Measurements from ENCODE around the gene ABHD15. TPM values are rescaled to one million over a fixed set of nuclear protein-coding genes. Genes with fewer than 3 reads are reported as not detected.

Gene ABHD15
- total RNA-seq, 4 donors from 2014 or later, result 19.0 to 41.2 (median 32.2) TPM

- H3K4me3 ChIP-seq, result no peak overlapping the region
- peak; percentile 50 to 91 (median 86) for DNase-seq
- H3K27ac ChIP-seq, result peak overlapping the region in 2 of 4 donors; percentile 64 to 82
- TF ChIP-seq POLR2A (IDR thresholded peaks at IDR 0.05) (no peak), CTCF (IDR thresholded peaks at IDR 0.05) (peak in 3 of 6 experiments; percentile 27 to 48 (median 42))
- no peaks in the 10 kb centered on the region for H3K9me3 ChIP-seq
- peaks cover 0 to 35% (median 11%) of the 10 kb centered on the region in 4 donors for H3K4me1 ChIP-seq
- H3K27me3 ChIP-seq, result no peaks in the 10 kb centered on the region
- peaks cover 0 to 53% (median 0%) of the 10 kb centered on the region in 3 donors for H3K36me3 ChIP-seq
Observed at GRCh38 chr17:29574732-29575510, 8.1 kb upstream of the ABHD15 start.

GRCh38 chr17:29573871-29574731 lies 7.3 kb upstream of the ABHD15 start:
- Histone ChIP-seq H3K9me3 (no peaks in the 10 kb centered on the region), H3K4me1 (peaks cover 3 to 43% (median 14%) of the 10 kb centered on the region in 4 donors), H3K27me3 (no peaks in the 10 kb centered on the region), H3K27ac (peak overlapping the region in 2 of 4 donors; percentile 64 to 82), H3K36me3 (peaks cover 0 to 50% (median 0%) of the 10 kb centered on the region in 3 donors), H3K4me3 (no peak overlapping the region)
- DNase-seq, result peak in 2 of 3 donors; percentile 44 to 45
- no peak for TF ChIP-seq POLR2A (IDR thresholded peaks at IDR 0.05)
- no peak for TF ChIP-seq CTCF (IDR thresholded peaks at IDR 0.05)

GRCh38 chr17:29573558-29573869 lies 6.7 kb upstream of the ABHD15 start:
- peaks cover 0 to 48% (median 0%) of the 10 kb centered on the region in 3 donors for H3K36me3 ChIP-seq
- peak in 2 of 3 donors; percentile 42 to 45 for DNase-seq
- H3K9me3 ChIP-seq, result no peaks in the 10 kb centered on the region
- H3K4me1 ChIP-seq, result peaks cover 3 to 46% (median 16%) of the 10 kb centered on the region in 4 donors
- no peak overlapping the region for H3K4me3 ChIP-seq
- TF ChIP-seq POLR2A (IDR thresholded peaks at IDR 0.05) (no peak), CTCF (IDR thresholded peaks at IDR 0.05) (no peak)
- no peaks in the 10 kb centered on the region for H3K27me3 ChIP-seq
- H3K27ac ChIP-seq, result no peak overlapping the region

GRCh38 chr17:29572691-29573557 lies 6.1 kb upstream of the ABHD15 start:
- no peaks in the 10 kb centered on the region for H3K9me3 ChIP-seq
- peaks cover 3 to 46% (median 16%) of the 10 kb centered on the region in 4 donors for H3K4me1 ChIP-seq
- H3K36me3 ChIP-seq, result peaks cover 0 to 42% (median 0%) of the 10 kb centered on the region in 3 donors
- peak overlapping the region in 2 of 4 donors; percentile 48 to 71 for H3K27ac ChIP-seq
- no peak for TF ChIP-seq POLR2A (IDR thresholded peaks at IDR 0.05)
- peak; percentile 60 to 79 (median 64) for TF ChIP-seq CTCF (IDR thresholded peaks at IDR 0.05)
- DNase-seq, result peak; percentile 63 to 81 (median 67)
- H3K27me3 ChIP-seq, result no peaks in the 10 kb centered on the region
- peak overlapping the region; percentile 23 to 43 (median 41) for H3K4me3 ChIP-seq

Measured in Peyer's patch (tissue), 4 donors.